Measurements from ENCODE around the gene MAP4K2.

- TF ChIP-seq EZH2 (IDR thresholded peaks at IDR 0.05; ENCODE audit: borderline replicate concordance, low read length) (no peak), CTCF (conservative IDR thresholded peaks at IDR 0.05 in 1 of 2, IDR thresholded peaks at IDR 0.05 in 1 of 2; ENCODE audit: extremely low read depth in 1 of 2, insufficient read depth in 1 of 2, low read depth in 1 of 2, low read length in 2 of 2) (no peak)
These were observed 26.6 kb downstream of the MAP4K2 start for GRCh38 chr11:64776425-64776824.
